ENCODE data around the gene SLC25A42. TPM values are rescaled to one million over a fixed set of nuclear protein-coding genes. Genes with fewer than 3 reads are reported as not detected.

The SLC25A42 gene
- total and polyA plus RNA-seq, 2 donors (not counting 3 experiments of a cell fraction or from before 2014, with no cell fraction given) = 6.2 to 6.3 TPM

DNA sequence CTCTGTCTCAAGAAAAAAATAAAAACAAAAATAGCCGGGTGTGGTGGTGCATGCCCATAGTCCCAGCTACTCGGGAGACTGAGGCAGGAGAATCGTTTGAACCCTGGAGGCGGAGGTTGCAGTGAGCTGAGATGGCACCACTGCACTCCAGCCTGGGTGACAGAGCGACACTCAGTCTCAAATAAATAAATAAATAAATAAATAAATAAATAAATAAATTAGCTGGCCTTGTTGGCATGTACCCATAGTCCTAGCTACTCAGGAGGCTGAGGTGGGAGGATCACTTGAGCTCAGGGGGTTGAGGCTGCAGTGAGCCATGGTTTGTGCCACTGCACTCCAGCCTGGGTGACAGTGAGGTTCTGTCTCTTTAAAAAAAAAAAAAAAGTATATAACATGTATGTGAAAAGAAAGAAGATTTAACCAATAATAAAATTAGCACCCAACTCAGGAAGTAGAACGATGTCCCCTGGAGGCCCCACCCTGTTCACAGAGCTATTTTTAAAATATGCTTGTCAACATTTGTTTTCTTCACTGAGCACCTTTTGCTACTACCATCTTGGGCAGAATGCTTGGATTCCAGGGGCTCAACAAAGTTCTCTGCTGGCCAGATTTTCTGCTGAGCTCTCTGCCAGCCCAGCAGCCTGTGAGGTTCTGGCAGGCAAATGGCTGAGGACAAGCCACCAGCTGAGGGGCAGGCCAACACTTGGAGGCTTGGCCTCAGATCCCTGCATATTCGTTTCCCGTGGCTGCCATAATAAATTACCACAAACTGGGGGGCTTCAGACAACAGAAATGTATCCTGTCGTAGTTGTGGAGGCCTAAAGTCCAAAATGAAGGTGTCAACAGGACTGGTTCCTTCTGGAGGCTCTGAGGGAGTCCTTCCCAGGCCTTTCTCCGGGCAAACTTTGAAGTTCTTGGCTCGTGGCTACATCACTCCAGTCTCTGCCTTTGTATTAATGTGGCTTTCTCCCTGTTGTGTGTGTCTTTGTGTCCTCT, 5.2 kb downstream of the SLC25A42 start:
- ChIA-PET POLR2A (no interaction called here), CTCF (interaction anchor here (0.9 to 1.5 kb wide), 2 partner anchors 46 to 54 kb away, joined by 3 read pairs; no protein-coding TSS in a partner anchor)
- H4K20me1 ChIP-seq (replicated peaks; ENCODE audit: control insufficient read depth, extremely low read depth, insufficient read depth, low read length) = no peaks in the 10 kb centered on the region
- no TSS peak for BruUV-seq (replicated peaks)
- H3K36me3 ChIP-seq (ENCODE audit: control insufficient read depth in 2 of 2, extremely low read depth in 1 of 2, insufficient read depth in 2 of 2, low read length in 2 of 2) = no peaks in the 10 kb centered on the region
- DNase-seq (ENCODE audit: low read depth, low spot score) = no peak
- no peak overlapping the region for H3K27ac ChIP-seq (ENCODE audit: insufficient read depth, low read depth, low read length)
- dilution Hi-C loops (cut with MboI; ENCODE audit: extremely low pct_ligation_motif_present, low sequenced_read_pairs) = no loop called here
- H3K27me3 ChIP-seq (ENCODE audit: control insufficient read depth in 2 of 2, insufficient read depth in 2 of 2, low read length in 2 of 2) = no peaks in the 10 kb centered on the region
- H3K9me1 ChIP-seq (replicated peaks; ENCODE audit: control insufficient read depth, extremely low read depth, insufficient read depth, low read length) = no peaks in the 10 kb centered on the region
- H3K4me3 ChIP-seq (replicated peaks in 1 of 3; ENCODE audit: insufficient read depth in 1 of 3, low read depth in 1 of 3, low read length in 3 of 3) = no peak overlapping the region
- TF ChIP-seq POLR2AphosphoS5 (IDR thresholded peaks at IDR 0.05; ENCODE audit: insufficient read depth, low read depth, low read length) = no peak
- no peak for TF ChIP-seq EZH2 (IDR thresholded peaks at IDR 0.05; ENCODE audit: borderline replicate concordance, low read depth, low read length, severe bottlenecking)
- TF ChIP-seq JUN (IDR thresholded peaks at IDR 0.05; ENCODE audit: borderline replicate concordance, insufficient read depth, insufficient read length, low read depth) = no peak
- TF ChIP-seq, protein P1, sequence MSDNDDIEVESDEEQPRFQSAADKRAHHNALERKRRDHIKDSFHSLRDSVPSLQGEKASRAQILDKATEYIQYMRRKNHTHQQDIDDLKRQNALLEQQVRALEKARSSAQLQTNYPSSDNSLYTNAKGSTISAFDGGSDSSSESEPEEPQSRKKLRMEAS (IDR thresholded peaks at IDR 0.05; ENCODE audit: insufficient read depth, insufficient read length) = no peak
- TF ChIP-seq, protein P2, sequence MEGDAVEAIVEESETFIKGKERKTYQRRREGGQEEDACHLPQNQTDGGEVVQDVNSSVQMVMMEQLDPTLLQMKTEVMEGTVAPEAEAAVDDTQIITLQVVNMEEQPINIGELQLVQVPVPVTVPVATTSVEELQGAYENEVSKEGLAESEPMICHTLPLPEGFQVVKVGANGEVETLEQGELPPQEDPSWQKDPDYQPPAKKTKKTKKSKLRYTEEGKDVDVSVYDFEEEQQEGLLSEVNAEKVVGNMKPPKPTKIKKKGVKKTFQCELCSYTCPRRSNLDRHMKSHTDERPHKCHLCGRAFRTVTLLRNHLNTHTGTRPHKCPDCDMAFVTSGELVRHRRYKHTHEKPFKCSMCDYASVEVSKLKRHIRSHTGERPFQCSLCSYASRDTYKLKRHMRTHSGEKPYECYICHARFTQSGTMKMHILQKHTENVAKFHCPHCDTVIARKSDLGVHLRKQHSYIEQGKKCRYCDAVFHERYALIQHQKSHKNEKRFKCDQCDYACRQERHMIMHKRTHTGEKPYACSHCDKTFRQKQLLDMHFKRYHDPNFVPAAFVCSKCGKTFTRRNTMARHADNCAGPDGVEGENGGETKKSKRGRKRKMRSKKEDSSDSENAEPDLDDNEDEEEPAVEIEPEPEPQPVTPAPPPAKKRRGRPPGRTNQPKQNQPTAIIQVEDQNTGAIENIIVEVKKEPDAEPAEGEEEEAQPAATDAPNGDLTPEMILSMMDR (IDR thresholded peaks at IDR 0.05; ENCODE audit: extremely low read depth in 1 of 2, insufficient read depth in 1 of 2, low read depth in 1 of 2, low read length in 2 of 2) = no peak
- no peak for TF ChIP-seq FOS (IDR thresholded peaks at IDR 0.05; ENCODE audit: borderline replicate concordance, insufficient read depth, low read length)
- TF ChIP-seq POLR2A (IDR thresholded peaks at IDR 0.05; ENCODE audit: low read depth, low read length) = no peak
- TF ChIP-seq GATA2 (IDR thresholded peaks at IDR 0.05; ENCODE audit: insufficient read depth, insufficient read length, low read depth, low read length) = no peak
- TF ChIP-seq MYC (IDR thresholded peaks at IDR 0.05; ENCODE audit: low read depth, low read length) = no peak
- no peak overlapping the region for H3K9ac ChIP-seq (replicated peaks; ENCODE audit: extremely low read depth, insufficient read depth, low read length)
- FAIRE-seq = no peak
- H3K4me2 ChIP-seq (ENCODE audit: insufficient read depth, low read length) = no peak overlapping the region
- no peaks in the 10 kb centered on the region for H3K79me2 ChIP-seq (ENCODE audit: control insufficient read depth, insufficient read depth, low read length)
- intact Hi-C loops (cut with micrococcal nuclease) = no loop called here
- H3K9me3 ChIP-seq (replicated peaks; ENCODE audit: control insufficient read depth, insufficient read depth, low read length) = no peaks in the 10 kb centered on the region
- H2AFZ ChIP-seq (ENCODE audit: low read depth, low read length) = no peak overlapping the region
- H3K4me1 ChIP-seq (ENCODE audit: control insufficient read depth, extremely low read depth, insufficient read depth, low read length) = peaks cover 11% of the 10 kb centered on the region
